ENCODE data around the gene ZNF277. TPM values are rescaled to one million over a fixed set of nuclear protein-coding genes. Genes with fewer than 3 reads are reported as not detected.

Gene ZNF277
- total and polyA plus RNA-seq, 2 donors (not counting 3 experiments of a cell fraction or from before 2014, with no cell fraction given): 7.8 to 22.6 TPM

- Histone ChIP-seq H3K4me2 (ENCODE audit: insufficient read depth, low read length) (peak overlapping the region; percentile 81), H4K20me1 (replicated peaks; ENCODE audit: control insufficient read depth, extremely low read depth, insufficient read depth, low read length) (peaks cover 2% of the 10 kb centered on the region), H3K27me3 (ENCODE audit: control insufficient read depth in 2 of 2, insufficient read depth in 2 of 2, low read length in 2 of 2) (no peaks in the 10 kb centered on the region), H3K9me1 (replicated peaks; ENCODE audit: control insufficient read depth, extremely low read depth, insufficient read depth, low read length) (no peaks in the 10 kb centered on the region), H3K4me1 (ENCODE audit: control insufficient read depth, extremely low read depth, insufficient read depth, low read length) (peaks cover 66% of the 10 kb centered on the region), H2AFZ (ENCODE audit: low read depth, low read length) (no peak overlapping the region), H3K9me3 (replicated peaks; ENCODE audit: control insufficient read depth, insufficient read depth, low read length) (no peaks in the 10 kb centered on the region), H3K36me3 (ENCODE audit: control insufficient read depth in 2 of 2, extremely low read depth in 1 of 2, insufficient read depth in 2 of 2, low read length in 2 of 2) (no peaks in the 10 kb centered on the region), H3K79me2 (ENCODE audit: control insufficient read depth, insufficient read depth, low read length) (peaks cover 95% of the 10 kb centered on the region), H3K4me3 (replicated peaks in 1 of 3; ENCODE audit: insufficient read depth in 1 of 3, low read depth in 1 of 3, low read length in 3 of 3) (peak overlapping the region in 1 of 3 experiments; percentile 25), H3K27ac (ENCODE audit: insufficient read depth, low read depth, low read length) (peak overlapping the region; percentile 81), H3K9ac (replicated peaks; ENCODE audit: extremely low read depth, insufficient read depth, low read length) (peak overlapping the region; percentile 36)
- FAIRE-seq (no peak), DNase-seq (ENCODE audit: low read depth, low spot score) (no peak)
- TF ChIP-seq POLR2A (IDR thresholded peaks at IDR 0.05; ENCODE audit: low read depth, low read length): no peak
- no peak for TF ChIP-seq GATA2 (IDR thresholded peaks at IDR 0.05; ENCODE audit: insufficient read depth, insufficient read length, low read depth, low read length)
- no peak for TF ChIP-seq MYC (IDR thresholded peaks at IDR 0.05; ENCODE audit: low read depth, low read length)
- no peak for TF ChIP-seq FOS (IDR thresholded peaks at IDR 0.05; ENCODE audit: borderline replicate concordance, insufficient read depth, low read length)
- TF ChIP-seq JUN (IDR thresholded peaks at IDR 0.05; ENCODE audit: borderline replicate concordance, insufficient read depth, insufficient read length, low read depth): no peak
- TF ChIP-seq, protein P1, sequence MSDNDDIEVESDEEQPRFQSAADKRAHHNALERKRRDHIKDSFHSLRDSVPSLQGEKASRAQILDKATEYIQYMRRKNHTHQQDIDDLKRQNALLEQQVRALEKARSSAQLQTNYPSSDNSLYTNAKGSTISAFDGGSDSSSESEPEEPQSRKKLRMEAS (IDR thresholded peaks at IDR 0.05; ENCODE audit: insufficient read depth, insufficient read length): no peak
- TF ChIP-seq EZH2 (IDR thresholded peaks at IDR 0.05; ENCODE audit: borderline replicate concordance, low read depth, low read length, severe bottlenecking): no peak
- TF ChIP-seq CTCF (IDR thresholded peaks at IDR 0.05; ENCODE audit: extremely low read depth in 1 of 2, insufficient read depth in 1 of 2, low read depth in 1 of 2, low read length in 2 of 2): no peak
- TF ChIP-seq POLR2AphosphoS5 (IDR thresholded peaks at IDR 0.05; ENCODE audit: insufficient read depth, low read depth, low read length): no peak
- TSS peak; percentile 44 for BruUV-seq (replicated peaks)
- CTCF ChIA-PET: interaction anchor here (0.5 to 2.3 kb wide), 17 partner anchors 9 to 138 kb away, joined by 3 to 8 read pairs (median 5); partner anchors contain the start of gene DOCK4
- POLR2A ChIA-PET: interaction anchor here (1.0 to 2.5 kb wide), 7 partner anchors 15 to 81 kb away, joined by 3 to 14 read pairs (median 3); partner anchors contain the start of genes DOCK4 and ZNF277
- intact Hi-C loops (cut with micrococcal nuclease): loop anchor here (1.0 kb wide), 3 partner anchors 29 to 45 kb away; partner anchors contain the start of genes DOCK4 and ZNF277
- dilution Hi-C loops (cut with MboI; ENCODE audit: extremely low pct_ligation_motif_present, low sequenced_read_pairs): no loop called here
Observed at GRCh38 chr7:112161253-112162141, 45.0 kb upstream of the ZNF277 start.

All from endothelial cell of umbilical vein (primary cell).